BLaER1 treated with 17β-estradiol and CSF1 and Interleukin-3, amounts not matched to agents 10 nM and 100 nM (cell line): ENCODE data around the gene ACACB.

Experiments used
- H3K27ac ChIP-seq, 11 experiments: shearing (Covaris generic); formaldehyde crosslinking; 2 replicates each; pipeline ENCODE4 v1.8.1; 2022
- H3K27me3 ChIP-seq, 11 experiments: shearing (Covaris generic); formaldehyde crosslinking; 2 replicates each; pipeline ENCODE4 v1.8.1; 2022
- H3K36me3 ChIP-seq, 11 experiments: shearing (Covaris generic); formaldehyde crosslinking; 2 replicates each; pipeline ENCODE4 v1.8.1; 2022
- H3K4me1 ChIP-seq, 10 experiments: shearing (Covaris generic); formaldehyde crosslinking; 2 replicates each; pipeline ENCODE4 v1.8.1; 2022
- H3K4me2 ChIP-seq, 11 experiments: shearing (Covaris generic); formaldehyde crosslinking; 2 replicates each; pipeline ENCODE4 v1.8.1; 2022
- H3K4me3 ChIP-seq, 10 experiments: shearing (Covaris generic); formaldehyde crosslinking; 2 replicates each; pipeline ENCODE4 v1.8.1; 2022
- H3K9ac ChIP-seq, 11 experiments: shearing (Covaris generic); formaldehyde crosslinking; 2 replicates each; pipeline ENCODE4 v1.8.1; 2022
- H3K9me3 ChIP-seq, 11 experiments: shearing (Covaris generic); formaldehyde crosslinking; replicated peaks in 1 of 11; 2 replicates each; pipeline ENCODE4 v1.8.1; 2022
- H4K20me1 ChIP-seq, 11 experiments: shearing (Covaris generic); formaldehyde crosslinking; 2 replicates each; pipeline ENCODE4 v1.8.1; 2022
- Cebpa-rat ChIP-seq, 11 experiments: shearing (Covaris generic); IDR thresholded peaks; 2 replicates each; pipeline ENCODE4 v1.8.1; 2022

ACACB gene

DNA sequence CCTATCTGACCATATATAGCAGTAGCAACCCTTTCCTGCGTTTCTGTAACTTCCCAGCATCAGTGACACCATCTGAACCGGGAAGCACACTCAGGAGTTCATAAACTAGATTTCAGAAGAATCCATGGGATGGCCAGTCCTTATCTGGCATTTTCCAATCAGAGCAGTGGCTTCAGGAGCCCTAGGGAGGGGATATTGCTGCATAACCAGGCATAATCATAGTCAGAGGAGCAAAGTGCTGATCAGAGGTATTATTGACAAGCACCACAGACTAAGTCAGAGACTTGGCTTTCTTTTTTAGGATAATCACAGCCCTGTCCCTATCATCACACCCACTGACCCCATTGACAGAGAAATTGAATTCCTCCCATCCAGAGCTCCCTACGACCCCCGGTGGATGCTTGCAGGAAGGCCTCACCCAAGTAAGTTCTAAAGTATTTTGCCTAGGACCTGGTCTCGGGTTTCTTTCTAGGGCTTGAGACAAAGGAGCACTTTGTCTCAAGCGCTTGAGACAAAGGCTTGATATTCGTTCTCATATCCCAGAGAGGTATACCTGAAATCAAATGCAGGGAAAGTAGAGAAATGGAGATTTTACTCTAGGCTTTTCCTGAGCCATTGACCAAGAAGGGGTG, 137.6 kb downstream of the ACACB start:
- no peak for TF ChIP-seq Cebpa-rat (IDR thresholded peaks at IDR 0.05)
- Histone ChIP-seq H3K4me1 (peaks cover 0 to 4% (median 0%) of the 10 kb centered on the region in 10 experiments; a peak in 2 of 20 replicates), H3K27me3 (no peaks in the 10 kb centered on the region), H3K9me3 (peaks cover 10 to 21% (median 14%) of the 10 kb centered on the region in 11 experiments), H3K36me3 (peaks cover 0 to 6% (median 0%) of the 10 kb centered on the region in 11 experiments; a peak in 1 of 22 replicates), H3K9ac (no peak overlapping the region), H3K27ac (no peak overlapping the region), H3K4me3 (no peak overlapping the region), H4K20me1 (peaks cover 0 to 9% (median 0%) of the 10 kb centered on the region in 11 experiments; a peak in 1 of 22 replicates), H3K4me2 (no peak overlapping the region)

GRCh38 chr12:109255377-109255776, 139.0 kb downstream of the ACACB start:
- no peak for TF ChIP-seq Cebpa-rat (IDR thresholded peaks at IDR 0.05)
- H3K4me2 ChIP-seq = no peak overlapping the region
- H3K9ac ChIP-seq = no peak overlapping the region
- H3K36me3 ChIP-seq = peaks cover 0 to 6% (median 0%) of the 10 kb centered on the region in 11 experiments; a peak in 1 of 22 replicates
- no peak overlapping the region for H3K27ac ChIP-seq
- peaks cover 0 to 4% (median 0%) of the 10 kb centered on the region in 10 experiments; a peak in 2 of 20 replicates for H3K4me1 ChIP-seq
- H4K20me1 ChIP-seq = peaks cover 0 to 9% (median 0%) of the 10 kb centered on the region in 11 experiments; a peak in 1 of 22 replicates
- peaks cover 10 to 21% (median 14%) of the 10 kb centered on the region in 11 experiments for H3K9me3 ChIP-seq
- H3K27me3 ChIP-seq = no peaks in the 10 kb centered on the region
- no peak overlapping the region for H3K4me3 ChIP-seq

GRCh38 chr12:109256011-109256410, 139.6 kb downstream of the ACACB start:
- H3K27ac ChIP-seq = no peak overlapping the region
- H3K36me3 ChIP-seq = peaks cover 0 to 6% (median 0%) of the 10 kb centered on the region in 11 experiments; a peak in 1 of 22 replicates
- no peak overlapping the region for H3K9ac ChIP-seq
- H3K4me3 ChIP-seq = no peak overlapping the region
- no peaks in the 10 kb centered on the region for H3K27me3 ChIP-seq
- no peak overlapping the region for H3K4me2 ChIP-seq
- H4K20me1 ChIP-seq = peaks cover 0 to 9% (median 0%) of the 10 kb centered on the region in 11 experiments; a peak in 1 of 22 replicates
- no peaks in the 10 kb centered on the region for H3K4me1 ChIP-seq
- H3K9me3 ChIP-seq = peaks cover 10 to 21% (median 14%) of the 10 kb centered on the region in 11 experiments
- no peak for TF ChIP-seq Cebpa-rat (IDR thresholded peaks at IDR 0.05)

- Histone ChIP-seq H3K9ac (no peak overlapping the region), H3K4me3 (no peak overlapping the region), H3K4me2 (no peak overlapping the region), H3K36me3 (peaks cover 0 to 6% (median 0%) of the 10 kb centered on the region in 11 experiments; a peak in 1 of 22 replicates), H3K27ac (no peak overlapping the region), H3K27me3 (no peaks in the 10 kb centered on the region), H3K9me3 (peaks cover 10 to 15% (median 14%) of the 10 kb centered on the region in 11 experiments), H3K4me1 (no peaks in the 10 kb centered on the region), H4K20me1 (peaks cover 0 to 9% (median 0%) of the 10 kb centered on the region in 11 experiments; a peak in 1 of 22 replicates)
- no peak for TF ChIP-seq Cebpa-rat (IDR thresholded peaks at IDR 0.05)
Observed at GRCh38 chr12:109258201-109258600, 141.8 kb downstream of the ACACB start.

DNA sequence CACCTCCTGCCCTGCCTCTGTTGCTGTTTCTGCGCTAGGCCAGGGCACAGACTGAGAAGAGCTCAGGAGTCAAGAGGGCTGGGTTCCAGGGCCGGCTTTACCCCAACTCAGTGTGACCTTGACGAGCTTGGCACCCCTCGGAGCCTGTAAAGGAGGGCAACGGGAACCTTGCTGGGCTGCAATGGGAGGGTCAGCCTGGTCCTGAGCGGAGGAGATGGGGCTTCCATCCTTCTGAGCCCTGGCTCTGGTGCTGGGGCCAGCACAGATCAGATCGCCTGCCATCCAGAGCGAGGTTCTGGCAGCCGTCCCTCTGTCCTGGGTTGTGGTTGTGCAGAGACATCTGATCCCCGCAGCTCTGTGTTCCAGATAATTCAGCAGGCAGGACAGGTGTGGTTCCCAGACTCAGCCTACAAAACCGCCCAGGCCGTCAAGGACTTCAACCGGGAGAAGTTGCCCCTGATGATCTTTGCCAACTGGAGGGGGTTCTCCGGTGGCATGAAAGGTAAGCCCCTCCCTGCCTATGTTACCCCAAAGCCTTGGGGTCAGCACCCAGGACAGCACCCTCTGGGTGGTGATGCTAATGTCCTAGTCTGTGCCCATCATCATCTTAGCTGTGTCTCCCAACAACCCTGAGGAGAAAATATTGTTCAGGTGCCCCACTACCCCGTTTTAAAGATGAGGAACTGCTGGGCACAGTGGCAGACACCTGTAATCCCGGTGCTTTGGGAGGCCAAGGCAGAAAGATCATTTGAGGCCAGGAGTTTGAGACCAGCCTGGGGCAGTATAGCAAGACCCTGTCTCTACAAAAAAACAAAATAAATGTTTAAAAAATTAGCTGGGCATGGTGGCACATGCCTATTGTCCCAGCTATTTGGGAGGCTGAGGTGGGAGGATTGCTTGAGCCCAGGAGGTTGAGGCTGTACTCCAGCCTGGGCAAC, 142.5 kb downstream of the ACACB start:
- no peak overlapping the region for H3K4me2 ChIP-seq
- no peak for TF ChIP-seq Cebpa-rat (IDR thresholded peaks at IDR 0.05)
- H3K4me1 ChIP-seq = no peaks in the 10 kb centered on the region
- peaks cover 5 to 8% (median 7%) of the 10 kb centered on the region in 11 experiments for H3K9me3 ChIP-seq
- H3K27ac ChIP-seq = no peak overlapping the region
- no peak overlapping the region for H3K9ac ChIP-seq
- H3K4me3 ChIP-seq = no peak overlapping the region
- no peaks in the 10 kb centered on the region for H3K27me3 ChIP-seq
- peaks cover 0 to 9% (median 0%) of the 10 kb centered on the region in 11 experiments; a peak in 1 of 22 replicates for H4K20me1 ChIP-seq
- peaks cover 0 to 3% (median 0%) of the 10 kb centered on the region in 11 experiments; a peak in 1 of 22 replicates for H3K36me3 ChIP-seq

GRCh38 chr12:109259545-109259895, 143.1 kb downstream of the ACACB start:
- Histone ChIP-seq H3K4me3 (no peak overlapping the region), H3K36me3 (no peaks in the 10 kb centered on the region)

GRCh38 chr12:109261087-109261486, 144.7 kb downstream of the ACACB start:
- Histone ChIP-seq H3K27ac (no peak overlapping the region), H3K4me2 (no peak overlapping the region)

More at GRCh38 chr12:109259545-109259895, 143.1 kb downstream of the ACACB start:
- no peak overlapping the region for H3K4me2 ChIP-seq
- no peak overlapping the region for H3K9ac ChIP-seq
- peaks cover 0 to 9% (median 0%) of the 10 kb centered on the region in 11 experiments; a peak in 1 of 22 replicates for H4K20me1 ChIP-seq
- no peaks in the 10 kb centered on the region for H3K27me3 ChIP-seq
- peaks cover 0 to 2% (median 1%) of the 10 kb centered on the region in 11 experiments; a peak in 10 of 22 replicates for H3K9me3 ChIP-seq
- no peak overlapping the region for H3K27ac ChIP-seq
- H3K4me1 ChIP-seq = no peaks in the 10 kb centered on the region
- TF ChIP-seq Cebpa-rat (IDR thresholded peaks at IDR 0.05) = no peak

GRCh38 chr12:109261939-109262338, 145.6 kb downstream of the ACACB start:
- no peak overlapping the region for H3K4me3 ChIP-seq
- no peak overlapping the region for H3K4me2 ChIP-seq
- H3K4me1 ChIP-seq = no peaks in the 10 kb centered on the region
- no peaks in the 10 kb centered on the region for H3K9me3 ChIP-seq
- peaks cover 0 to 9% (median 0%) of the 10 kb centered on the region in 11 experiments; a peak in 1 of 22 replicates for H4K20me1 ChIP-seq
- no peak overlapping the region for H3K27ac ChIP-seq
- TF ChIP-seq Cebpa-rat (IDR thresholded peaks at IDR 0.05) = no peak
- no peak overlapping the region for H3K9ac ChIP-seq
- H3K36me3 ChIP-seq = no peaks in the 10 kb centered on the region; a peak in 1 of 22 replicates
- H3K27me3 ChIP-seq = no peaks in the 10 kb centered on the region

More at GRCh38 chr12:109261087-109261486, 144.7 kb downstream of the ACACB start:
- Histone ChIP-seq H3K36me3 (no peaks in the 10 kb centered on the region; a peak in 1 of 22 replicates), H3K4me1 (no peaks in the 10 kb centered on the region), H3K4me3 (no peak overlapping the region), H3K27me3 (no peaks in the 10 kb centered on the region), H3K9me3 (no peaks in the 10 kb centered on the region), H3K9ac (no peak overlapping the region), H4K20me1 (peaks cover 0 to 9% (median 0%) of the 10 kb centered on the region in 11 experiments; a peak in 1 of 22 replicates)
- TF ChIP-seq Cebpa-rat (IDR thresholded peaks at IDR 0.05) = no peak

GRCh38 chr12:109263439-109263838, 147.1 kb downstream of the ACACB start:
- no peak for TF ChIP-seq Cebpa-rat (IDR thresholded peaks at IDR 0.05)
- no peak overlapping the region for H3K4me2 ChIP-seq
- no peaks in the 10 kb centered on the region; a peak in 1 of 22 replicates for H3K36me3 ChIP-seq
- H3K4me1 ChIP-seq = no peaks in the 10 kb centered on the region
- H3K27me3 ChIP-seq = no peaks in the 10 kb centered on the region
- H3K9me3 ChIP-seq = no peaks in the 10 kb centered on the region
- H3K9ac ChIP-seq = no peak overlapping the region
- peaks cover 0 to 3% (median 0%) of the 10 kb centered on the region in 11 experiments; a peak in 2 of 22 replicates for H4K20me1 ChIP-seq
- no peak overlapping the region for H3K4me3 ChIP-seq
- H3K27ac ChIP-seq = no peak overlapping the region
